Immature natural killer cell (primary cell): ENCODE data around the gene BICC1. TPM values are rescaled to one million over a fixed set of nuclear protein-coding genes. Genes with fewer than 3 reads are reported as not detected.
A peak's percentile ranks its signal among the peaks of the same experiment; 100 is the strongest.

Experiments used
- DNase-seq, 3 donors: peaks; one replicate each; pipeline ENCODE4 v3.0.0; 2022; ENCODE audit warnings: mixed read lengths in 1 of 3
- H3K27ac Mint-ChIP-seq, 6 donors: one replicate each; pipeline ENCODE4 v1.8.0; 2020; ENCODE audit warnings: mixed read lengths in 6 of 6, mild to moderate bottlenecking in 5 of 6, inconsistent platforms in 4 of 6, moderate library complexity in 3 of 6
- H3K27me3 Mint-ChIP-seq, 3 donors: one replicate each; pipeline ENCODE4 v1.8.0; 2020 to 2021; ENCODE audit warnings: low read depth in 3 of 3, mild to moderate bottlenecking in 3 of 3, mixed read lengths in 3 of 3, moderate library complexity in 3 of 3, inconsistent platforms in 1 of 3
- H3K36me3 Mint-ChIP-seq, 3 donors: one replicate each; pipeline ENCODE4 v1.8.0; 2020; ENCODE audit warnings: mixed read lengths in 3 of 3, inconsistent platforms in 2 of 3, mild to moderate bottlenecking in 2 of 3
- H3K4me1 Mint-ChIP-seq, 2 donors: one replicate each; pipeline ENCODE4 v1.8.0; 2020; ENCODE audit warnings: inconsistent platforms in 2 of 2, mild to moderate bottlenecking in 2 of 2, mixed read lengths in 2 of 2, moderate library complexity in 1 of 2
- H3K4me3 Mint-ChIP-seq, 5 donors: one replicate each; pipeline ENCODE4 v1.8.0; 2020; ENCODE audit warnings: mild to moderate bottlenecking in 5 of 5, mixed read lengths in 5 of 5, inconsistent platforms in 3 of 5, moderate library complexity in 3 of 5
- H3K9me3 Mint-ChIP-seq, 6 donors: one replicate each; pipeline ENCODE4 v1.8.0; 2020; ENCODE audit warnings: mild to moderate bottlenecking in 6 of 6, mixed read lengths in 6 of 6, inconsistent platforms in 4 of 6, moderate library complexity in 3 of 6
- polyA plus RNA-seq, 3 donors: library from polyadenylated mRNA; unstranded; fragments of 300-500 nt; fragmentation: Illumina TruSeq; gene quantifications; one replicate each; pipeline ENCODE4 v1.2.3, GENCODE V29; 2021

BICC1 gene
- polyA plus RNA-seq, 3 donors from 2014 or later = 0.08 to 0.11 TPM; not detected in 1

GRCh38 chr10:58531084-58531695 lies 18.5 kb downstream of the BICC1 start:
- Mint-ChIP-seq H3K4me1 (no peaks in the 10 kb centered on the region), H3K4me3 (no peak overlapping the region), H3K9me3 (peaks cover 7 to 25% (median 11%) of the 10 kb centered on the region in 6 donors), H3K36me3 (no peaks in the 10 kb centered on the region), H3K27me3 (peaks cover 0 to 1% (median 0%) of the 10 kb centered on the region in 3 donors), H3K27ac (no peak overlapping the region)
- peak in 1 of 3 donors; percentile 18 for DNase-seq

GRCh38 chr10:58535311-58535710 lies 22.6 kb downstream of the BICC1 start:
- Mint-ChIP-seq H3K9me3 (peaks cover 11 to 35% (median 15%) of the 10 kb centered on the region in 6 donors), H3K27me3 (peaks cover 0 to 1% (median 0%) of the 10 kb centered on the region in 3 donors), H3K4me1 (no peaks in the 10 kb centered on the region), H3K4me3 (no peak overlapping the region), H3K27ac (no peak overlapping the region), H3K36me3 (no peaks in the 10 kb centered on the region)
- no peak for DNase-seq

- no peak overlapping the region for H3K4me3 Mint-ChIP-seq
- H3K27ac Mint-ChIP-seq = no peak overlapping the region
- H3K36me3 Mint-ChIP-seq = no peaks in the 10 kb centered on the region
- H3K27me3 Mint-ChIP-seq = peaks cover 0 to 2% (median 0%) of the 10 kb centered on the region in 3 donors
- peaks cover 0 to 5% (median 0%) of the 10 kb centered on the region in 6 donors for H3K9me3 Mint-ChIP-seq
- H3K4me1 Mint-ChIP-seq = no peaks in the 10 kb centered on the region
- DNase-seq = no peak
Measured at GRCh38 chr10:58543141-58543540, 30.5 kb downstream of the BICC1 start.

- DNase-seq = no peak
- Mint-ChIP-seq H3K36me3 (no peaks in the 10 kb centered on the region), H3K9me3 (peaks cover 0 to 3% (median 0%) of the 10 kb centered on the region in 6 donors), H3K4me1 (no peaks in the 10 kb centered on the region), H3K27ac (no peak overlapping the region), H3K4me3 (no peak overlapping the region), H3K27me3 (peaks cover 0 to 2% (median 0%) of the 10 kb centered on the region in 3 donors)
Measured at GRCh38 chr10:58544135-58544534, 31.5 kb downstream of the BICC1 start.

- Mint-ChIP-seq H3K9me3 (no peaks in the 10 kb centered on the region), H3K4me3 (no peak overlapping the region), H3K27ac (no peak overlapping the region), H3K4me1 (no peaks in the 10 kb centered on the region), H3K27me3 (peaks cover 0 to 2% (median 0%) of the 10 kb centered on the region in 3 donors), H3K36me3 (no peaks in the 10 kb centered on the region)
- no peak for DNase-seq
Measured at GRCh38 chr10:58545427-58545826, 32.8 kb downstream of the BICC1 start.

GRCh38 chr10:58546137-58546536 lies 33.5 kb downstream of the BICC1 start:
- no peaks in the 10 kb centered on the region for H3K9me3 Mint-ChIP-seq
- H3K27me3 Mint-ChIP-seq = no peaks in the 10 kb centered on the region
- no peaks in the 10 kb centered on the region for H3K4me1 Mint-ChIP-seq
- H3K36me3 Mint-ChIP-seq = no peaks in the 10 kb centered on the region
- H3K4me3 Mint-ChIP-seq = no peak overlapping the region
- no peak for DNase-seq
- H3K27ac Mint-ChIP-seq = no peak overlapping the region

GRCh38 chr10:58546722-58547445 lies 34.2 kb downstream of the BICC1 start:
- no peak overlapping the region for H3K4me3 Mint-ChIP-seq
- H3K27ac Mint-ChIP-seq = no peak overlapping the region
- no peaks in the 10 kb centered on the region for H3K36me3 Mint-ChIP-seq
- H3K27me3 Mint-ChIP-seq = peaks cover 0 to 3% (median 0%) of the 10 kb centered on the region in 3 donors
- H3K4me1 Mint-ChIP-seq = no peaks in the 10 kb centered on the region
- peaks cover 0 to 2% (median 0%) of the 10 kb centered on the region in 6 donors for H3K9me3 Mint-ChIP-seq
- DNase-seq = no peak

- Mint-ChIP-seq H3K4me3 (no peak overlapping the region), H3K27ac (no peak overlapping the region), H3K9me3 (peaks cover 0 to 2% (median under 1%) of the 10 kb centered on the region in 6 donors), H3K4me1 (no peaks in the 10 kb centered on the region), H3K27me3 (peaks cover 0 to 3% (median 0%) of the 10 kb centered on the region in 3 donors), H3K36me3 (no peaks in the 10 kb centered on the region)
- DNase-seq = no peak
Measured at GRCh38 chr10:58547963-58548362, 35.3 kb downstream of the BICC1 start.

- no peak for DNase-seq
Measured at GRCh38 chr10:58554316-58554715, 41.6 kb downstream of the BICC1 start.

GRCh38 chr10:58555170-58555929 lies 42.7 kb downstream of the BICC1 start:
- Mint-ChIP-seq H3K4me3 (no peak overlapping the region), H3K36me3 (no peaks in the 10 kb centered on the region), H3K4me1 (no peaks in the 10 kb centered on the region), H3K9me3 (peaks cover 5 to 25% (median 16%) of the 10 kb centered on the region in 6 donors), H3K27me3 (peaks cover 0 to 3% (median 0%) of the 10 kb centered on the region in 3 donors), H3K27ac (no peak overlapping the region)
- no peak for DNase-seq

More at GRCh38 chr10:58554316-58554715, 41.6 kb downstream of the BICC1 start:
- Mint-ChIP-seq H3K9me3 (peaks cover 5 to 20% (median 12%) of the 10 kb centered on the region in 6 donors), H3K27ac (no peak overlapping the region), H3K4me1 (no peaks in the 10 kb centered on the region), H3K4me3 (no peak overlapping the region), H3K36me3 (no peaks in the 10 kb centered on the region), H3K27me3 (peaks cover 0 to 3% (median 0%) of the 10 kb centered on the region in 3 donors)

- H3K4me3 Mint-ChIP-seq = no peak overlapping the region
- no peak overlapping the region for H3K27ac Mint-ChIP-seq
- H3K4me1 Mint-ChIP-seq = no peaks in the 10 kb centered on the region
- H3K36me3 Mint-ChIP-seq = no peaks in the 10 kb centered on the region
- DNase-seq = no peak
- H3K27me3 Mint-ChIP-seq = peaks cover 0 to 3% (median 0%) of the 10 kb centered on the region in 3 donors
- peaks cover 5 to 26% (median 17%) of the 10 kb centered on the region in 6 donors for H3K9me3 Mint-ChIP-seq
Measured at GRCh38 chr10:58555930-58556311, 43.2 kb downstream of the BICC1 start.

GRCh38 chr10:58556516-58557165 lies 44.0 kb downstream of the BICC1 start:
- DNase-seq = no peak
- Mint-ChIP-seq H3K36me3 (no peaks in the 10 kb centered on the region), H3K27me3 (peaks cover 0 to under 1% (median 0%) of the 10 kb centered on the region in 3 donors), H3K27ac (no peak overlapping the region), H3K4me1 (no peaks in the 10 kb centered on the region), H3K9me3 (peaks cover 5 to 25% (median 20%) of the 10 kb centered on the region in 6 donors), H3K4me3 (no peak overlapping the region)

- H3K36me3 Mint-ChIP-seq = peaks cover 0 to 4% (median 0%) of the 10 kb centered on the region in 3 donors
- no peak overlapping the region for H3K27ac Mint-ChIP-seq
- H3K4me3 Mint-ChIP-seq = no peak overlapping the region
- peaks cover 0 to 1% (median 0%) of the 10 kb centered on the region in 3 donors for H3K27me3 Mint-ChIP-seq
- no peaks in the 10 kb centered on the region for H3K4me1 Mint-ChIP-seq
- DNase-seq = no peak
- H3K9me3 Mint-ChIP-seq = peaks cover 15 to 36% (median 28%) of the 10 kb centered on the region in 6 donors
Measured at GRCh38 chr10:58557714-58558113, 45.0 kb downstream of the BICC1 start.
